DOHH2 (cell line): ENCODE data around the gene RAX2.

ENCODE experiments used
- H3F3A ChIP-seq: fragments of 200-600 bp; sonication (generic), shearing (Covaris generic); 2 replicates; pipeline ENCODE4 v1.6.0; 2016; ENCODE audit warnings: antibody characterized with exemption, mild to moderate bottlenecking; ENCODE audit not compliant: control insufficient read depth, insufficient read depth
- H3K27ac ChIP-seq: fragments of 200-600 bp; sonication (generic); 2 replicates; pipeline ENCODE4 v1.5.1; 2014; ENCODE audit warnings: low read depth, mild to moderate bottlenecking, low read length, moderate library complexity
- H3K27me3 ChIP-seq: fragments of 200-600 bp; sonication (generic); 2 replicates; pipeline ENCODE4 v1.6.1; 2014; ENCODE audit warnings: mild to moderate bottlenecking, low read length, mixed read lengths; ENCODE audit not compliant: control insufficient read depth
- H3K36me3 ChIP-seq: fragments of 200-600 bp; sonication (generic); 2 replicates; pipeline ENCODE4 v1.6.1; 2014; ENCODE audit warnings: mild to moderate bottlenecking, low read length, moderate library complexity, mixed read lengths; ENCODE audit not compliant: control insufficient read depth
- H3K4me1 ChIP-seq: fragments of 200-600 bp; sonication (generic); 2 replicates; pipeline ENCODE4 v1.6.1; 2014; ENCODE audit warnings: mild to moderate bottlenecking, low read length, mixed read lengths; ENCODE audit not compliant: control insufficient read depth
- H3K4me2 ChIP-seq: fragments of 200-600 bp; sonication (generic); 2 replicates; pipeline ENCODE4 v1.6.0; 2014; ENCODE audit warnings: mild to moderate bottlenecking, low read length, moderate library complexity
- H3K4me3 ChIP-seq: fragments of 200-600 bp; sonication (generic); 2 replicates; pipeline ENCODE4 v1.5.1; 2014; ENCODE audit warnings: mild to moderate bottlenecking, low read length, mixed read lengths
- H3K79me2 ChIP-seq: fragments of 200-600 bp; sonication (generic); 2 replicates; pipeline ENCODE4 v1.6.1; 2014; ENCODE audit warnings: mild to moderate bottlenecking, low read length, mixed read lengths; ENCODE audit not compliant: control insufficient read depth
- H3K9me2 ChIP-seq: fragments of 200-600 bp; sonication (generic); replicated peaks from 2 replicates; pipeline ENCODE4 v1.6.1; 2014; ENCODE audit warnings: mild to moderate bottlenecking, low read length, mixed read lengths; ENCODE audit not compliant: control insufficient read depth
- H3K9me3 ChIP-seq: fragments of 200-600 bp; sonication (generic); 2 replicates; pipeline ENCODE4 v1.6.1; 2014; ENCODE audit warnings: antibody characterized with exemption, low read length, mixed read lengths; ENCODE audit not compliant: control insufficient read depth, insufficient read depth
- H4K20me1 ChIP-seq: fragments of 200-600 bp; sonication (generic); 2 replicates; pipeline ENCODE4 v1.6.0; 2014; ENCODE audit warnings: low read depth, mild to moderate bottlenecking, antibody characterized with exemption, low read length, moderate library complexity; ENCODE audit not compliant: control insufficient read depth, insufficient read depth
- EZH2phosphoT487 ChIP-seq: fragments of 200-600 bp; sonication (generic); IDR thresholded peaks from 2 replicates; pipeline ENCODE4 v1.6.1; 2017; ENCODE audit warnings: borderline replicate concordance, mild to moderate bottlenecking, antibody characterized with exemption, low read length, moderate library complexity, mixed read lengths
- TF ChIP-seq, protein P1 (sequence below): fragments of 200-600 bp; sonication (generic); IDR thresholded peaks from one replicate; pipeline ENCODE4 v1.5.1; 2014; ENCODE audit warnings: antibody characterized with exemption, mild to moderate bottlenecking, low read depth, low read length; ENCODE audit not compliant: poor library complexity, severe bottlenecking

The RAX2 gene

GRCh38 chr19:3807131-3807480 is 35.1 kb upstream of the RAX2 start:
- H3K27me3 ChIP-seq = peaks cover 18% of the 10 kb centered on the region
- H3K36me3 ChIP-seq = no peaks in the 10 kb centered on the region
- H3K4me2 ChIP-seq = no peak overlapping the region
- H3K4me3 ChIP-seq = no peak overlapping the region
- TF ChIP-seq, protein P1, sequence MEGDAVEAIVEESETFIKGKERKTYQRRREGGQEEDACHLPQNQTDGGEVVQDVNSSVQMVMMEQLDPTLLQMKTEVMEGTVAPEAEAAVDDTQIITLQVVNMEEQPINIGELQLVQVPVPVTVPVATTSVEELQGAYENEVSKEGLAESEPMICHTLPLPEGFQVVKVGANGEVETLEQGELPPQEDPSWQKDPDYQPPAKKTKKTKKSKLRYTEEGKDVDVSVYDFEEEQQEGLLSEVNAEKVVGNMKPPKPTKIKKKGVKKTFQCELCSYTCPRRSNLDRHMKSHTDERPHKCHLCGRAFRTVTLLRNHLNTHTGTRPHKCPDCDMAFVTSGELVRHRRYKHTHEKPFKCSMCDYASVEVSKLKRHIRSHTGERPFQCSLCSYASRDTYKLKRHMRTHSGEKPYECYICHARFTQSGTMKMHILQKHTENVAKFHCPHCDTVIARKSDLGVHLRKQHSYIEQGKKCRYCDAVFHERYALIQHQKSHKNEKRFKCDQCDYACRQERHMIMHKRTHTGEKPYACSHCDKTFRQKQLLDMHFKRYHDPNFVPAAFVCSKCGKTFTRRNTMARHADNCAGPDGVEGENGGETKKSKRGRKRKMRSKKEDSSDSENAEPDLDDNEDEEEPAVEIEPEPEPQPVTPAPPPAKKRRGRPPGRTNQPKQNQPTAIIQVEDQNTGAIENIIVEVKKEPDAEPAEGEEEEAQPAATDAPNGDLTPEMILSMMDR = no peak
- TF ChIP-seq EZH2phosphoT487 = no peak
- H4K20me1 ChIP-seq = no peaks in the 10 kb centered on the region
- no peaks in the 10 kb centered on the region for H3K9me2 ChIP-seq
- H3K4me1 ChIP-seq = peaks cover 19% of the 10 kb centered on the region
- no peaks in the 10 kb centered on the region; the same call in 1 of the 2 replicates for H3F3A ChIP-seq
- no peak overlapping the region for H3K27ac ChIP-seq
- no peaks in the 10 kb centered on the region for H3K79me2 ChIP-seq
- peaks cover 4% of the 10 kb centered on the region; the same call in 1 of the 2 replicates for H3K9me3 ChIP-seq

- Histone ChIP-seq H3F3A (no peaks in the 10 kb centered on the region; the same call in 1 of the 2 replicates), H3K36me3 (no peaks in the 10 kb centered on the region)
Measured at GRCh38 chr19:3805859-3806258, 33.8 kb upstream of the RAX2 start.

DNA sequence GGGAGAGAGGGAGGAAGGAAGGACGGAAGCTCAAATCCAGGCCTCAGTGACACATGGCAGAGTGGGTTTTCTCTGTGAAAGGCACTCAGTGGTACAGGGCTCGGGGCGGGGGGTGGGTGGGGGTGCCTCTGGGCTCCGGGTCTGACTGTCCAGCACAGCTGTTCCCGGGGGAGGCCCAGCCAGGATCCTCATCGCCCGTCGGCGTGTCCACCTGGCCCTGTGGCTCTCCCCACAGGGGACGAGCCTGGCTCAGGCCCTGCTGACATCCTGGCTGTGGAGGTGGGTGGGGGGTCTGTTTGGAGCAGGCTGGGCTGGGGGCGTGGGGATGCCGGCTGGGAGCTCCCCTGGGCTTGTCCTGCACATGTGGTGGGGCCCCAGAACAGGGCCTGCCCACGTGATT is 32.4 kb upstream of the RAX2 start:
- peaks cover 14% of the 10 kb centered on the region for H3K27me3 ChIP-seq
- TF ChIP-seq EZH2phosphoT487 = no peak
- TF ChIP-seq, protein P1 = no peak
- H3K9me3 ChIP-seq = peaks cover 4% of the 10 kb centered on the region; the same call in 1 of the 2 replicates
- no peaks in the 10 kb centered on the region for H3K4me1 ChIP-seq
- no peak overlapping the region for H3K4me3 ChIP-seq
- H3K4me2 ChIP-seq = no peak overlapping the region
- H3K36me3 ChIP-seq = no peaks in the 10 kb centered on the region
- no peaks in the 10 kb centered on the region for H3K79me2 ChIP-seq
- no peaks in the 10 kb centered on the region; the same call in 1 of the 2 replicates for H3F3A ChIP-seq
- no peak overlapping the region for H3K27ac ChIP-seq
- no peaks in the 10 kb centered on the region for H4K20me1 ChIP-seq
- no peaks in the 10 kb centered on the region for H3K9me2 ChIP-seq

More at GRCh38 chr19:3805859-3806258, 33.8 kb upstream of the RAX2 start:
- Histone ChIP-seq H3K79me2 (no peaks in the 10 kb centered on the region), H3K4me3 (no peak overlapping the region), H3K27me3 (peaks cover 25% of the 10 kb centered on the region), H3K9me2 (no peaks in the 10 kb centered on the region), H3K4me2 (no peak overlapping the region), H4K20me1 (no peaks in the 10 kb centered on the region), H3K9me3 (peaks cover 4% of the 10 kb centered on the region; the same call in 1 of the 2 replicates), H3K27ac (no peak overlapping the region), H3K4me1 (peaks cover 11% of the 10 kb centered on the region)
- TF ChIP-seq, protein P1 = no peak
- TF ChIP-seq EZH2phosphoT487 = no peak
